HEK293 (cell line): Measurements from ENCODE around the gene CORO2B.

Experiments
- CTCF ChIA-PET: fragments of 350-600 bp; formaldehyde crosslinking; extraction: SDS; loops from one replicate; lab custom pipeline; 2021; ENCODE audit warnings: antibody characterized with exemption; lab: Yijun Ruan, JAX
- POLR2A ChIA-PET: fragments of 300-600 bp; formaldehyde crosslinking; extraction: SDS; loops from one replicate; lab custom pipeline; 2020; ENCODE audit warnings: antibody characterized with exemption, inconsistent platforms; lab: Yijun Ruan, JAX
- H3K27ac ChIP-seq: fragments of 200-500 bp; sonication (Bioruptor generic); 2 replicates; pipeline ENCODE4 v1.5.1; 2014; ENCODE audit warnings: low read depth, low read length, control low read depth, inconsistent platforms; ENCODE audit errors: extremely low read depth
- H3K36me3 ChIP-seq, 2 experiments: fragments of 200-500 bp in 1 of 2; sonication (Bioruptor generic) in 1 of 2; 1 replicate in 1 of 2; 2 replicates in 1 of 2; pipeline ENCODE4 v1.5.1; 2014 to 2017; ENCODE audit warnings: inconsistent platforms in 2 of 2, low read length in 2 of 2; ENCODE audit not compliant: control insufficient read depth in 2 of 2, insufficient read depth in 1 of 2
- H3K4me1 ChIP-seq: fragments of 200-500 bp; sonication (Bioruptor generic); 2 replicates; pipeline ENCODE4 v1.5.1; 2014; ENCODE audit warnings: mild to moderate bottlenecking, low read length, inconsistent platforms; ENCODE audit not compliant: control insufficient read depth, insufficient read depth
- H3K4me3 ChIP-seq: 2 replicates; pipeline ENCODE4 v1.5.1; 2011; ENCODE audit warnings: low read depth, mild to moderate bottlenecking, control low read depth, low read length, moderate library complexity
- H3K9me3 ChIP-seq: fragments of 200-500 bp; sonication (Bioruptor generic); 2 replicates; pipeline ENCODE4 v1.5.1; 2014; ENCODE audit warnings: low read depth, low read length, inconsistent platforms; ENCODE audit not compliant: control insufficient read depth, insufficient read depth
- GFI1B ChIP-seq: fragments of 450-650 bp; formaldehyde crosslinking; IDR thresholded peaks from 2 replicates; pipeline ENCODE4 v1.5.1; 2016; ENCODE audit warnings: missing biosample characterization, missing genetic modification characterization
- HOXA7 ChIP-seq: sonication (generic); formaldehyde crosslinking; IDR thresholded peaks from 2 replicates; pipeline ENCODE4 v1.8.1; 2022; ENCODE audit warnings: missing genetic modification reagents, borderline replicate concordance
- OVOL3 ChIP-seq: fragments of 450-650 bp; formaldehyde crosslinking; IDR thresholded peaks from 2 replicates; pipeline ENCODE4 v1.5.1; 2016; ENCODE audit warnings: missing biosample characterization, missing genetic modification characterization
- PRDM1 ChIP-seq: fragments of 450-650 bp; formaldehyde crosslinking; IDR thresholded peaks from 2 replicates; pipeline ENCODE4; 2016; ENCODE audit warnings: missing biosample characterization, missing genetic modification characterization
- REST ChIP-seq: fragments of 450-650 bp; formaldehyde crosslinking; IDR thresholded peaks from 2 replicates; pipeline ENCODE4 v1.5.1; 2016; ENCODE audit warnings: missing biosample characterization, missing genetic modification characterization
- SP2 ChIP-seq: fragments of 450-650 bp; formaldehyde crosslinking; IDR thresholded peaks from 2 replicates; pipeline ENCODE4 v1.5.1; 2016; ENCODE audit warnings: missing biosample characterization, missing genetic modification characterization
- SP3 ChIP-seq: fragments of 450-650 bp; formaldehyde crosslinking; IDR thresholded peaks from 2 replicates; pipeline ENCODE4 v1.5.1; 2016; ENCODE audit warnings: missing biosample characterization, missing genetic modification characterization
- WT1 ChIP-seq: fragments of 450-650 bp; formaldehyde crosslinking; IDR thresholded peaks from 2 replicates; pipeline ENCODE4 v1.5.1; 2016; ENCODE audit warnings: missing biosample characterization, missing genetic modification characterization
- ZBTB20 ChIP-seq: fragments of 450-650 bp; formaldehyde crosslinking; IDR thresholded peaks from 2 replicates; pipeline ENCODE4 v1.5.1; 2016; ENCODE audit warnings: missing biosample characterization, missing genetic modification characterization
- ZFP69B ChIP-seq: fragments of 450-650 bp; formaldehyde crosslinking; IDR thresholded peaks from 2 replicates; pipeline ENCODE4 v1.5.1; 2016; ENCODE audit warnings: missing biosample characterization, missing genetic modification characterization
- ZNF114 ChIP-seq: fragments of 450-650 bp; formaldehyde crosslinking; IDR thresholded peaks from 2 replicates; pipeline ENCODE4 v1.5.0; 2017; ENCODE audit warnings: missing biosample characterization, missing genetic modification characterization
- ZNF133 ChIP-seq: fragments of 450-650 bp; formaldehyde crosslinking; IDR thresholded peaks from 2 replicates; pipeline ENCODE4 v1.5.1; 2016; ENCODE audit warnings: missing biosample characterization, missing genetic modification characterization
- ZNF169 ChIP-seq: fragments of 450-650 bp; formaldehyde crosslinking; IDR thresholded peaks from 2 replicates; pipeline ENCODE4 v1.5.1; 2016; ENCODE audit warnings: missing biosample characterization, missing genetic modification characterization
- ZNF2 ChIP-seq: fragments of 450-650 bp; formaldehyde crosslinking; IDR thresholded peaks from 2 replicates; pipeline ENCODE4 v1.5.1; 2016; ENCODE audit warnings: missing biosample characterization, missing genetic modification characterization
- ZNF221 ChIP-seq: fragments of 450-650 bp; formaldehyde crosslinking; IDR thresholded peaks from 2 replicates; pipeline ENCODE4 v1.5.1; 2017; ENCODE audit warnings: missing biosample characterization, missing genetic modification characterization, borderline replicate concordance
- ZNF266 ChIP-seq: fragments of 450-650 bp; formaldehyde crosslinking; IDR thresholded peaks from 2 replicates; pipeline ENCODE4 v1.5.1; 2016; ENCODE audit warnings: missing biosample characterization, missing genetic modification characterization, low read depth
- ZNF292 ChIP-seq: fragments of 450-650 bp; formaldehyde crosslinking; IDR thresholded peaks from 2 replicates; pipeline ENCODE4 v1.5.1; 2016; ENCODE audit warnings: low read depth, missing biosample characterization, missing genetic modification characterization, borderline replicate concordance
- ZNF302 ChIP-seq: fragments of 450-650 bp; formaldehyde crosslinking; IDR thresholded peaks from 2 replicates; pipeline ENCODE4 v1.5.1; 2016; ENCODE audit warnings: missing biosample characterization, missing genetic modification characterization, low read depth
- ZNF521 ChIP-seq: fragments of 450-650 bp; formaldehyde crosslinking; IDR thresholded peaks from 2 replicates; pipeline ENCODE4 v1.5.1; 2017; ENCODE audit warnings: missing biosample characterization, mild to moderate bottlenecking, missing genetic modification characterization
- ZNF624 ChIP-seq: fragments of 450-650 bp; formaldehyde crosslinking; IDR thresholded peaks from 2 replicates; pipeline ENCODE4 v1.5.1; 2017; ENCODE audit warnings: missing biosample characterization, missing genetic modification characterization
- ZNF654 ChIP-seq: fragments of 450-650 bp; formaldehyde crosslinking; IDR thresholded peaks from 2 replicates; pipeline ENCODE4 v1.5.1; 2016; ENCODE audit warnings: low read depth, missing biosample characterization, missing genetic modification characterization
- ZNF692 ChIP-seq: fragments of 450-650 bp; formaldehyde crosslinking; IDR thresholded peaks from 2 replicates; pipeline ENCODE4 v1.5.1; 2016; ENCODE audit warnings: missing biosample characterization, missing genetic modification characterization
- ZNF777 ChIP-seq: fragments of 450-650 bp; formaldehyde crosslinking; IDR thresholded peaks from 2 replicates; pipeline ENCODE4 v1.5.1; 2017; ENCODE audit warnings: missing biosample characterization, missing genetic modification characterization, borderline replicate concordance
- TF ChIP-seq, protein P1 (sequence below): fragments of 450-650 bp; formaldehyde crosslinking; IDR thresholded peaks from 2 replicates; pipeline ENCODE4 v1.5.1; 2016; ENCODE audit warnings: missing biosample characterization, missing genetic modification characterization
- TF ChIP-seq, protein P2 (sequence below): fragments of 450-650 bp; formaldehyde crosslinking; IDR thresholded peaks from 2 replicates; pipeline ENCODE4 v1.5.1; 2016; ENCODE audit warnings: missing biosample characterization, missing genetic modification characterization

The CORO2B gene

DNA sequence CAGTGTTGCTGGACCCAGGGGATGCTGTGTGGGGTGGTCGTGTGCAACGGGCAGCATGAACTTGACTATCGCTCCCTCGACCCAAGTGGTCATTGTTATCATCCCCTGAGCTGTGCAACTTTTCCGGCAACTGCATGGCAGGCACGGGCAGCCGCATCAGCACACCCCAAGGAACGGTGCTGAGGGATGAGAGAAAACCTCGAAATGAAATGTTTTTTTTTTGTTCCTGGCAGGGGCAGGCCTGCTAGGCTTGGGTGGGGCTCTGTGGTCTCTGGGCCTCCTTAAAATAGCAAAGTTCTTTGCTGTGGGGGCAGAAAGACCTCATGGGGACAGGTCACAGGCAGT, 51.4 kb downstream of the CORO2B start (continued):
- TF ChIP-seq, protein P1, sequence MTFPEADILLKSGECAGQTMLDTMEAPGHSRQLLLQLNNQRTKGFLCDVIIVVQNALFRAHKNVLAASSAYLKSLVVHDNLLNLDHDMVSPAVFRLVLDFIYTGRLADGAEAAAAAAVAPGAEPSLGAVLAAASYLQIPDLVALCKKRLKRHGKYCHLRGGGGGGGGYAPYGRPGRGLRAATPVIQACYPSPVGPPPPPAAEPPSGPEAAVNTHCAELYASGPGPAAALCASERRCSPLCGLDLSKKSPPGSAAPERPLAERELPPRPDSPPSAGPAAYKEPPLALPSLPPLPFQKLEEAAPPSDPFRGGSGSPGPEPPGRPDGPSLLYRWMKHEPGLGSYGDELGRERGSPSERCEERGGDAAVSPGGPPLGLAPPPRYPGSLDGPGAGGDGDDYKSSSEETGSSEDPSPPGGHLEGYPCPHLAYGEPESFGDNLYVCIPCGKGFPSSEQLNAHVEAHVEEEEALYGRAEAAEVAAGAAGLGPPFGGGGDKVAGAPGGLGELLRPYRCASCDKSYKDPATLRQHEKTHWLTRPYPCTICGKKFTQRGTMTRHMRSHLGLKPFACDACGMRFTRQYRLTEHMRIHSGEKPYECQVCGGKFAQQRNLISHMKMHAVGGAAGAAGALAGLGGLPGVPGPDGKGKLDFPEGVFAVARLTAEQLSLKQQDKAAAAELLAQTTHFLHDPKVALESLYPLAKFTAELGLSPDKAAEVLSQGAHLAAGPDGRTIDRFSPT: no peak
- TF ChIP-seq SP3 (tag by site-specific recombination) (no peak), ZNF114 (tag by site-specific recombination) (no peak), WT1 (tag by site-specific recombination) (no peak), ZNF169 (no peak)

DNA sequence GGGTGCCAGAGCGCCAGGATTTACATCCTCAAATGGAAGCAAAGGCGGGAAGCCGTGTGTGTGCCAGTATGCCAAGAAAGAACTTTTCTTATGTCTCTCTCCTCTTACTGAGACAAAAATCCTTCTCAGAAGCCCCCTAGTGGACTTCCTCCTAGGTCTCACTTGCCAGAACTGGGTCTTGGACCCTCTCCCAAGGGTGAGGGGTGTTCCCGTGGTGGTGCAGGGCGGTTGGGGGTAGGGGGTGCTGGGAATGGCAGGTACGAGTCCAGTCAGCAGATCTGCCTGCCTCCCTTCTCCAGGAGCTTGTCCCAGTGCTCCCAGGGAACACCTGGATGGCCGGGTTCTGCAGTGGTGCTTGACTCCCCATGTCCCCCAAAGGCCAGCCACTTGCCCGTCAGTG, 52.0 kb downstream of the CORO2B start:
- H3K4me1 ChIP-seq: no peaks in the 10 kb centered on the region
- TF ChIP-seq HOXA7 (CRISPR knock-in tag) (no peak), ZNF654 (no peak), ZNF292 (no peak), ZNF221 (tag by site-specific recombination) (no peak), ZNF2 (tag by site-specific recombination) (no peak), SP2 (no peak), ZNF692 (tag by site-specific recombination) (no peak), REST (no peak), ZNF266 (tag by site-specific recombination) (no peak), ZNF777 (tag by site-specific recombination) (no peak), ZNF624 (no peak), ZBTB20 (tag by site-specific recombination) (no peak), ZNF521 (tag by site-specific recombination) (no peak), OVOL3 (tag by site-specific recombination) (no peak), ZNF302 (tag by site-specific recombination) (no peak), PRDM1 (tag by site-specific recombination) (no peak), ZNF133 (tag by site-specific recombination) (no peak), ZFP69B (no peak), GFI1B (tag by site-specific recombination) (no peak)
- TF ChIP-seq, protein P2, sequence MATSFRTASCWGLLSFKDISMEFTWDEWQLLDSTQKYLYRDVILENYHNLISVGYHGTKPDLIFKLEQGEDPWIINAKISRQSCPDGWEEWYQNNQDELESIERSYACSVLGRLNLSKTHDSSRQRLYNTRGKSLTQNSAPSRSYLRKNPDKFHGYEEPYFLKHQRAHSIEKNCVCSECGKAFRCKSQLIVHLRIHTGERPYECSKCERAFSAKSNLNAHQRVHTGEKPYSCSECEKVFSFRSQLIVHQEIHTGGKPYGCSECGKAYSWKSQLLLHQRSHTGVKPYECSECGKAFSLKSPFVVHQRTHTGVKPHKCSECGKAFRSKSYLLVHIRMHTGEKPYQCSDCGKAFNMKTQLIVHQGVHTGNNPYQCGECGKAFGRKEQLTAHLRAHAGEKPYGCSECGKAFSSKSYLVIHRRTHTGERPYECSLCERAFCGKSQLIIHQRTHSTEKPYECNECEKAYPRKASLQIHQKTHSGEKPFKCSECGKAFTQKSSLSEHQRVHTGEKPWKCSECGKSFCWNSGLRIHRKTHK: no peak
- TF ChIP-seq, all 188 proteins: peak for 0
- no peak overlapping the region for H3K4me3 ChIP-seq
- no peaks in the 10 kb centered on the region for H3K9me3 ChIP-seq
- no peaks in the 10 kb centered on the region for H3K36me3 ChIP-seq
- CTCF ChIA-PET: interaction anchor here (0.9 to 1.6 kb wide), 7 partner anchors 10 to 81 kb away, joined by 4 to 12 read pairs (median 5); no protein-coding TSS in a partner anchor
- POLR2A ChIA-PET: no interaction called here
- no peak overlapping the region for H3K27ac ChIP-seq
